SH-SY5Y (cell line): Measurements from ENCODE around the gene BABAM2.
A peak's percentile ranks its signal among the peaks of the same experiment; 100 is the strongest.

Experiments used
- GATA2 ChIP-seq: IDR thresholded peaks from 2 replicates; pipeline ENCODE4 v1.6.1; 2011; ENCODE audit warnings: mild to moderate bottlenecking, low read depth, low read length
- GATA3 ChIP-seq: IDR thresholded peaks from 2 replicates; pipeline ENCODE4 v1.6.1; 2011; ENCODE audit warnings: low read depth, mild to moderate bottlenecking, low read length, moderate library complexity

BABAM2 gene

GRCh38 chr2:28341208-28341891 is 450.8 kb downstream of the BABAM2 start:
- no peak for TF ChIP-seq GATA3
- peak; percentile 56 for TF ChIP-seq GATA2

DNA sequence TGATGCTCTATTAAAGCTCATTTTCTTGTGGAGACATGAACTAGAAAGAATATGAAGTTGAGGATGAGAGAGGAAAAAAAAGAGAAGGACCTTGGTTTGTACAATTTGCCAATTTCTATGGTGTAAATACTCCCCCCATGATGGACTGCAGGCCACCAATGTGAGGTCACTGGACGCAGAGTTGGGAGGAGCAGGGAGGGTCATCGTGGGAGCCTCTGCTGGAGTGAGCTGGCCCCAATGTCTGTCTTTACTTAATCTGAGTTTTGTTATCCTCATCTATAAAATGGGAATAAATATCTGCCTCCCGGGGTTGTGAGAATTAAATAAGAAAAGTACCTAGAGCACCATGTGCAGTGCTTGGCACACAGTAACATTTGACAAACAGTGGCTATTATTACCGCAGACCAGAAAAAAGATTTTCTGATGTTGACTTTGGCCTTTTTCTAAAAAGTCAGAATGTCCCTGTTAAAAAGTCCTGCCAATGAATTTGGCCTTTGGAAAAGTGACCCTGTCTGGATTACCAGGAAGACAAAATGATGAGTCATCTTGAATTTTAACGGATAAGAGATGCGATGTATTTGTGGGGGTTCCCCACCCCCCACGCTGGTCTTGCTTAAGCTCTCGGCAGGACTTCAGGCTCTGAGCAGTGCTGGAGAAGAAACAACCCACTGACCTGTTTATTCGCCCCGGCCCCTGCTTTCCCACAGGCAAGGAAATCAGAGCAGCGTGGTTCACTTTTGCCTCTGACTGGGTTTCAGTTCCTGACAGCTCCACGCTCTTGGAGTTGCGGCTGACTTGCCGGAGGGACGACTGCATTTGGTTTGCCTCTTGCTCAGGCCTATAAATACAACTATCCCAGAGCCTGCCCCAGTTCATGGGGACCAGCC is 451.8 kb downstream of the BABAM2 start:
- TF ChIP-seq GATA3 (no peak), GATA2 (no peak)

DNA sequence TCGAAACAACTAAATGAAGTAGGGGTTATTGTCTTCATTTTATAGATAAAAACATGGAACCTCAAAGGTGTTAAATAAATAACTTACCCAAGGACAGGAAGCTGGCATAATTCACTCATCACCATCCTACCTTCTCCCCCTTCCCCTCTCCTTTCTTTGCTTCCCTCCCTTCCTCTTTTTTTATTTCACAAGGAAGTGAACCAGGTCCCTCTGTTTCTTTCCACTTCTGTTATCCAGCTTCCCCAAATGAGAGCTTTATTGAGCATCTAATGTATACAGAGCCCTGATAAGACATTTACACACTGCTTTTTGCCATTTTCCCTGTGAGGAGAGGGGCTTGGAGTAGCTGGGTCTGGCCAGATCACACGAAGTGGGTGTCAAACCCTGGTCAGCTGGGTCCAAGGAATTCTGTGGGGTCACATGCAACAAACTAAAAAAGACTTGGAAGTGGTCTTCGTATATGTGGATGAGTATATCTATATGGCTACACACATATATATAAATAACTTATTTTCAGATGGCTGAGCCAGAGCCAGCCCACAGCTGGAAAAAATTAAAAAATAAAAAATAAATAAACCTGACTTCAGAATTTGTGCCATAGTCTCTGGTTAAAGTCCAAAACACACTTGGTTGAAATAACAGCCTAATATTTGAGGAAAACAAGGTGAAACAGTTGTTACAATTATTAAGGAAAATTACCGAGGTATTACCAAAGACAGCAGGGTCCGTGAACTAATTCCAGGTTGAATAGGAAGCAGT is 452.8 kb downstream of the BABAM2 start:
- TF ChIP-seq GATA2 (no peak), GATA3 (no peak)

DNA sequence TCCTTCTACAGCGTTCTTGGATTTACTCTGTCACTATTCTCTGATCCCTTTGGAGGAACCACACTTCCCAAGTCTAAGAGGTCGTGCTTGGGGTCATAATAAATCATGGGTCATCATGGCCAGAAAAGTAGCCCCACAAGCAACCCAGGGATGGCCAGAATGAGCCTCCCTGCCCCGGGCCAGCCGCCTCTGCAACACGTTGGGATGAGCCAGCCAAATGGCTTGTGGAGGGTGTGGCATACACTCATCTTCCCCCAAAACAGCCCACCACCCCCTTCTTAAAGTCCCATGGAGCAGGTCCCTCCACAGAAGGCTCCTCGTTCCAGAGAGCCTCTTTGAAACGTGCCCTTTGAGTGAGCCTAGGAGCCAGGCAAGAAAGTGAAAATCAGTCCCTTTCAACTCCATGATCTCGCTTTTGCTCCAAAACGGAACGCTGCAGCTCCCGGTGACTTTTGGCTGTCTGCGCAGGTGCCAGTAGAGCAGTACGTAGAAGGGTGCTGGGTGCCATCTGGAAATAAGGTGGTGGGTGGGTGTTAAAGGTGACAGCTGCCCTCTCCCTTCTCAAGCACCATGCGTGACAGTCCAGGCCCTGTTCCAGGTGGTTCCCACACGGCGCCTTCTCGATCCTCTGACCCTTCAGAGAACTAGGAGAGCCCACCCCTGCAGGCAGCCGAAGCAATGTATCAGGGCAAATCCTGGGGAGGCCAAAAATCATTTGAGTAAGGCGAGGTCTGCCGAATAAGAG is 453.6 kb downstream of the BABAM2 start:
- no peak for TF ChIP-seq GATA3
- TF ChIP-seq GATA2, result no peak

- no peak for TF ChIP-seq GATA2
- TF ChIP-seq GATA3, result no peak
Observed at GRCh38 chr2:28344756-28345373, 454.3 kb downstream of the BABAM2 start.

DNA sequence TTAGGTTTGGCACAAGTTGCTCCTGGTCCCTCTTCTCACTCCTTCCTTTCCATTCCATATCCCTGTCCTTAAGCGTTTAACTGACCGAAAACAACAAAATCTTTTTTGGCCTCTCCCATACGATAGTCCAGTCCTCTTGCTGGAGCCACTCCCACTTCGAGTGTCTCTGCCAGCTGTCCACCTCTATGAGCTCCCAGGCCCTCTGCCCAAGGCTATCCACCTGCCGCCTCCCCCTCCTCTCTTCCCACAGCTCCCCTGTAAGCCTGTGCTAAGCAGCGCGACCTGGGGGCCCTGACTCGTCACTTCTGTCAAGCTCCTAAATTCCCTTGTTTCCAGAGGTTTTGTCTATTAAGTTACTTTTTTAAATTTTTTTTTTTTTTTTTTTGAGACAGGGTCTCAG is 455.1 kb downstream of the BABAM2 start:
- TF ChIP-seq GATA3 (no peak), GATA2 (no peak)

- TF ChIP-seq GATA2, result peak; percentile 84
- no peak for TF ChIP-seq GATA3
Observed at GRCh38 chr2:28346587-28346986, 456.1 kb downstream of the BABAM2 start.

DNA sequence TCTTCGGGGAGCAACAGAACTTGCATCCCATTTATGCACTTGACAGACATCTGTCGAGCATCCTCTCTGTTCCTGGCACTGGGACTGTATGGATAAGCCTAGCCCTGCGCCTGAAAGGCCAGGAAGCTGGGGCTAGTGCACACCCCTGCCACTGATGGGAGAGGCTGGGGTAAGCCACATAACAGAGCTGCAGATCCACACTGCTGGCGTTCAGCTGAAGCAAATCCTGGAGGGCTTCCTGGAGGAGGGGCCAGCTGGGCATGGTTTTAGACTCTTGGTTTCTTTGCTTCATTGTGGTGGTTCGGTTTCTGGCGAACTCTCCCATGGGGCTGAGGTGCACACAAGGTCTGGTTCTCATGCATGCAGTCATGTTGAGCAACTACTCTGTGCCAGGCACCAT is 456.7 kb downstream of the BABAM2 start:
- TF ChIP-seq GATA2, result no peak
- no peak for TF ChIP-seq GATA3

DNA sequence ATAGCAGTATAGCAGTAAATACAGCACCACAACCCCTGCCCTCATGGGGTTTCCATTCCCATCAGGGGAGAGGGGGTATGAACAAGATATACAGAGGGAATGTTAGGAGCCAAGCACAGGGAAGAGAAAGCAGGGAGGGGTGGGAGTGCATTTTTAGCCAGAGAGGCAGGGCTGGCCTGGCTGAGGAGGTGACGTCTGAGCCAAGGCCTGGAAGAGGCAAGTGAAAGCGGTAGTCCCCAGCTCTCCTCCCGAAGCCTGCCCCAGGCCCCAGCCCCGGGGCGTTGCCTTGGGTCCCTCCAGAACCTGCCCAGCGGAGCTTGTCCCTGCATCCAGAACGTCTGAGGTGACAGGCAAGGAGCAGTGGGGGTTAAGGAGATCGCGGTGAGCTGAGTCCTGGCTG is 457.1 kb downstream of the BABAM2 start:
- TF ChIP-seq GATA2 (no peak), GATA3 (no peak)

DNA sequence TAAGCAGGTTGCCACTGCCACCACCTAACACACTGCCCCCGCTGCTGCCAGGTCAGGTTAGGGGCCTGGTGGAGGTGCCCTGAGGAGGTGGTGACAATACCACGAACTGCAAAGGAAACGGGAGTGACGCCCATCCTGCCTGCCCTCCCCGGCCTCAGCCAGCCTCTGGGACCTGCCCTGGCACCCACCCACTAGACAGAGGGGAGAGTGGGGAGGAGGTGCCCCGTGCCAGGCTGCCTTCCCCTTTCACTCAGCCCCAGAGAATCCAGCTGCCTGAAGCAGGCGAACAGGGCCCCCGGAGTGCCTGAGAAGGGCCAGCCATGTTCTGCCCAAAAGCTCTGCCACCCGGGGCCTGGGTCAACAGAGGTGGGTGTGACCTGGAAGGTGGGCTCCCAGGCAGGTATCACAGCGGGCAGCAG is 457.6 kb downstream of the BABAM2 start:
- TF ChIP-seq GATA2 (no peak), GATA3 (no peak)

DNA sequence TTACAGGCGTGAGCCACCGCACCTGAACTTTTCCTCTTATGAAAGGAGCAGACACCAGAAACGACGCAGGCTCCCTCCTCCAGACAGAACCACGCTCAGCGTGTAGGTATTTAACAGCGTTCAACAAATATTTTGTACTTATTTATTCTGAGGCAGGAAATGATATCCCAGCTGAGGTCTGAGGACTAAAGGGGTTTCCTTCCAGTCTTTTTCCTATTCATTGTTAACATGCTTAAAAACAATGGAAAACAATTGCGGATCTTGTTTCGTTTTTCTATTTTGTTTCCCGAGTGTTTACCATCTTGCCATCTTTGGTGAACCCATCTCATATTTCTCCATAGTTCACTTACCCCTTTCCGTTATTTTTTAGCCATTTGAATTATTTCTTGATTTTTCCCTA is 458.4 kb downstream of the BABAM2 start:
- TF ChIP-seq GATA2 (no peak), GATA3 (no peak)

DNA sequence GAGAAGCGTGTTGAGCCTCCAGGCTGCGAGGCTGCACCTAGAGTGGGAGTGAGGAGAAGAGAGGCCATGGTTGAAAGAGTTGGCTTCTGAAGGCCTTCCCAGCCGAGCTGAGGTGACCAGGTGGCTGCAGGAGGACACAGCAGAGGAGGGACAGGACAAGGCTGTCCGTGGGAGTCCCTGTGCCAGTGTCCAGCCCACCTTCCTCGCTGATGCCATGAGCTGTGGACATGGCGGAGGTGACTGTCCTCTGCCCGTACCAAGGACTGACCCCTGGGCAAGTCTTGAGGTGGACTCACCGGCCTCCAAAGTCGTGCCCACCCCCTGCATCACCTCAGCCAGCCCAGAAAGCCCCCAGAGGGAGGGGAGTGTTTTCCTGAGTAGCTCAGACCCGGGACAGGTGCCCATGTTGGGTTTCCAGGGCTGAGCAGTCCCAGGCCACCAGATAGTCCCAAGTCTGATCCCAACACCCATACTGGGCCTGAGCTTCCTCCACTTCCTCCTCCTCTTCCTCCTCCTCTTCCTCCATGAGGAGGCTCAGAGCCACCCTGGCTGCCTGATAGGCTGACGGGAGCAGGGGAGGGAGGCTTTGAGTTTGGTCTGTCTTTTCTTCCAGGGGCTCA is 459.1 kb downstream of the BABAM2 start:
- no peak for TF ChIP-seq GATA2
- no peak for TF ChIP-seq GATA3

GRCh38 chr2:28350196-28350595 is 459.7 kb downstream of the BABAM2 start:
- TF ChIP-seq GATA3 (no peak), GATA2 (no peak)

DNA sequence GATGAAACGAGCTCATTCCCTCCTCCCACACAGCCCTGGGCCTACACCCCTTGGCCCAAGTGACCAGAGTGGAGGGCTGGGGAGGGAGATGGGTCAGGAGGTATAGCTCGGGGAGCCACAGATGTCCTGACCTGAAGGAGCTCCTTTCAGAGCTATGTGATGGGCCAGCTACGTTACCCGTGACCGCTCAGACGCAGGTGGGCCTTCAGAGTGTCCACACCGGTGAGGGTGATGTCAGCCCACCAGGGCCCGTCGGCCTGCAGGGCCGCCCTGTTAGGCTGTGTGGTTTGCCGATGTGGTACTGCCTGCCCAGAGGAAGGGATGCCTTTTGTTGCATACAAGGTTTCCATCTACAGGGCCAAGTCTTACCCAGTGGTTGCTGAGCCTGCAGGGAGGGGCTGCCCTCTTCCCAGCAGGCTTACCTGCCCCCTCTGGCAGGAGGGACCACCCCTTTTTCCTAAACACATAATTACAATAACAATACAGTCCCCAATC is 460.3 kb downstream of the BABAM2 start:
- TF ChIP-seq GATA2, result no peak
- TF ChIP-seq GATA3, result no peak
